SK-N-SH treated with all-trans-retinoic acid at 6 μM for 48 hours (cell line): ENCODE results near the gene PRCC.

ENCODE experiments used
- BACH2 ChIP-seq: fragments of 250-450 bp; sonication (Bioruptor Pico); IDR thresholded peaks from 2 replicates; pipeline ENCODE4 v1.9.0; 2021; ENCODE audit warnings: mild to moderate bottlenecking, borderline replicate concordance
- ESRRG ChIP-seq: fragments of 250-450 bp; sonication (Bioruptor Pico); IDR thresholded peaks from 2 replicates; pipeline ENCODE4 v1.6.1; 2021; ENCODE audit warnings: mild to moderate bottlenecking
- ISL1 ChIP-seq: fragments of 250-450 bp; sonication (Bioruptor Pico); IDR thresholded peaks from 2 replicates; pipeline ENCODE4 v2.1.2; 2022; ENCODE audit warnings: mild to moderate bottlenecking, moderate library complexity
- POU6F1 ChIP-seq: fragments of 250-450 bp; sonication (Bioruptor Pico); IDR thresholded peaks from 2 replicates; pipeline ENCODE4 v1.8.0; 2021; ENCODE audit warnings: low read depth, mild to moderate bottlenecking, moderate library complexity, borderline replicate concordance
- RARB ChIP-seq: fragments of 250-450 bp; sonication (Bioruptor Pico); IDR thresholded peaks from 2 replicates; pipeline ENCODE4 v1.8.0; 2021; ENCODE audit warnings: mild to moderate bottlenecking, moderate library complexity
- SNAI2 ChIP-seq: fragments of 250-450 bp; sonication (Bioruptor Pico); IDR thresholded peaks from 2 replicates; pipeline ENCODE4 v1.5.0; 2020; ENCODE audit warnings: mild to moderate bottlenecking, moderate library complexity
- TCF4 ChIP-seq: fragments of 250-450 bp; sonication (Bioruptor Pico); IDR thresholded peaks from 2 replicates; pipeline ENCODE4 v1.8.0; 2021; ENCODE audit warnings: mild to moderate bottlenecking, moderate library complexity, borderline replicate concordance
- TOX ChIP-seq: fragments of 250-450 bp; sonication (Bioruptor Pico); IDR thresholded peaks from 2 replicates; pipeline ENCODE4 v1.8.0; 2021; ENCODE audit warnings: mild to moderate bottlenecking, moderate library complexity, borderline replicate concordance
- ZC3H10 ChIP-seq: fragments of 250-450 bp; sonication (Bioruptor Pico); IDR thresholded peaks from 2 replicates; pipeline ENCODE4 v1.5.1; 2021; ENCODE audit warnings: mild to moderate bottlenecking, moderate library complexity
- ZNF565 ChIP-seq: fragments of 450-650 bp; formaldehyde crosslinking; conservative IDR thresholded peaks from 2 replicates; pipeline ENCODE4 v1.5.0; 2020; ENCODE audit warnings: low read depth, mild to moderate bottlenecking, moderate library complexity
- ZNF70 ChIP-seq: fragments of 450-650 bp; formaldehyde crosslinking; IDR thresholded peaks from 2 replicates; pipeline ENCODE4 v1.5.0; 2020; ENCODE audit warnings: mild to moderate bottlenecking, moderate library complexity
- ZNF8 ChIP-seq: fragments of 450-650 bp; formaldehyde crosslinking; IDR thresholded peaks from 2 replicates; pipeline ENCODE4 v1.5.0; 2020; ENCODE audit warnings: mild to moderate bottlenecking, moderate library complexity
- TF ChIP-seq, protein P1 (sequence below): fragments of 250-450 bp; sonication (Bioruptor Pico); IDR thresholded peaks from 2 replicates; pipeline ENCODE4 v1.8.0; 2020; ENCODE audit warnings: mild to moderate bottlenecking, moderate library complexity, borderline replicate concordance

- TF ChIP-seq ZNF8 (CRISPR knock-in tag) (no peak), ZC3H10 (CRISPR knock-in tag) (no peak), BACH2 (CRISPR knock-in tag) (no peak), TCF4 (no peak), RARB (CRISPR knock-in tag) (no peak), ESRRG (CRISPR knock-in tag) (no peak), ISL1 (CRISPR knock-in tag) (no peak), TOX (CRISPR knock-in tag) (no peak), SNAI2 (no peak), POU6F1 (CRISPR knock-in tag) (no peak), ZNF70 (CRISPR knock-in tag) (no peak), ZNF565 (CRISPR knock-in tag) (no peak)
- TF ChIP-seq, protein P1, sequence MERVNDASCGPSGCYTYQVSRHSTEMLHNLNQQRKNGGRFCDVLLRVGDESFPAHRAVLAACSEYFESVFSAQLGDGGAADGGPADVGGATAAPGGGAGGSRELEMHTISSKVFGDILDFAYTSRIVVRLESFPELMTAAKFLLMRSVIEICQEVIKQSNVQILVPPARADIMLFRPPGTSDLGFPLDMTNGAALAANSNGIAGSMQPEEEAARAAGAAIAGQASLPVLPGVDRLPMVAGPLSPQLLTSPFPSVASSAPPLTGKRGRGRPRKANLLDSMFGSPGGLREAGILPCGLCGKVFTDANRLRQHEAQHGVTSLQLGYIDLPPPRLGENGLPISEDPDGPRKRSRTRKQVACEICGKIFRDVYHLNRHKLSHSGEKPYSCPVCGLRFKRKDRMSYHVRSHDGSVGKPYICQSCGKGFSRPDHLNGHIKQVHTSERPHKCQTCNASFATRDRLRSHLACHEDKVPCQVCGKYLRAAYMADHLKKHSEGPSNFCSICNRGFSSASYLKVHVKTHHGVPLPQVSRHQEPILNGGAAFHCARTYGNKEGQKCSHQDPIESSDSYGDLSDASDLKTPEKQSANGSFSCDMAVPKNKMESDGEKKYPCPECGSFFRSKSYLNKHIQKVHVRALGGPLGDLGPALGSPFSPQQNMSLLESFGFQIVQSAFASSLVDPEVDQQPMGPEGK (CRISPR knock-in tag): no peak
Measured at GRCh38 chr1:156785458-156785857, 18.1 kb downstream of the PRCC start.
